ENCODE results near the gene IRF2BP2. TPM values are rescaled to one million over a fixed set of nuclear protein-coding genes. Genes with fewer than 3 reads are reported as not detected.

IRF2BP2 gene
- total and polyA plus RNA-seq, 7 experiments from 2014 or later: 28.7 to 413 (median 159) TPM

GRCh38 chr1:234621127-234621468 lies 11.1 kb upstream of the IRF2BP2 start:
- Mint-ChIP-seq H3K9me3 (no peaks in the 10 kb centered on the region), H3K36me3 (no peaks in the 10 kb centered on the region), H3K4me3 (no peak overlapping the region), H3K4me1 (peaks cover 4 to 21% (median 11%) of the 10 kb centered on the region in 7 donors), H3K27me3 (no peaks in the 10 kb centered on the region), H3K27ac (no peak overlapping the region)
- CTCF ChIA-PET: no interaction called here
- H3K36me3 ChIP-seq (ENCODE audit: control insufficient read depth in 2 of 3, insufficient read depth in 3 of 3, low read length in 3 of 3): no peaks in the 10 kb centered on the region
- no peak overlapping the region for H3K27ac ChIP-seq (ENCODE audit: low read depth, low read length)
- H3K4me1 ChIP-seq (ENCODE audit: control insufficient read depth in 2 of 2, insufficient read depth in 2 of 2, low read length in 2 of 2): no peaks in the 10 kb centered on the region
- H3K27me3 ChIP-seq (ENCODE audit: control insufficient read depth in 2 of 2, insufficient read depth in 2 of 2, low read length in 2 of 2): no peaks in the 10 kb centered on the region
- H3K4me3 ChIP-seq (ENCODE audit: low read length): no peak overlapping the region
- ATAC-seq: no peak
- intact Hi-C loops (cut with micrococcal nuclease): no loop called here
- POLR2A ChIA-PET: no interaction called here
- no peak for DNase-seq
- no peaks in the 10 kb centered on the region for H3K9me3 ChIP-seq (ENCODE audit: control insufficient read depth in 2 of 3, low read length in 3 of 3)

GRCh38 chr1:234620272-234621126 lies 10.5 kb upstream of the IRF2BP2 start:
- no peaks in the 10 kb centered on the region for H3K9me3 ChIP-seq (ENCODE audit: control insufficient read depth in 2 of 3, low read length in 3 of 3)
- Mint-ChIP-seq H3K27ac (peak overlapping the region in 2 of 9 donors; percentile 23 to 46), H3K4me1 (peaks cover 4 to 21% (median 11%) of the 10 kb centered on the region in 7 donors), H3K9me3 (no peaks in the 10 kb centered on the region), H3K27me3 (no peaks in the 10 kb centered on the region), H3K4me3 (no peak overlapping the region), H3K36me3 (no peaks in the 10 kb centered on the region)
- intact Hi-C loops (cut with micrococcal nuclease): no loop called here
- no peak for DNase-seq
- ChIA-PET CTCF (interaction anchor here (0.6 to 1.4 kb wide), 2 partner anchors 11 to 36 kb away, joined by 3 to 4 read pairs; no protein-coding TSS in a partner anchor), POLR2A (interaction anchor here (1.5 to 2.7 kb wide), 3 partner anchors 10 to 19 kb away, joined by 3 to 11 read pairs (median 7); partner anchors contain the start of gene IRF2BP2)
- H3K27ac ChIP-seq (ENCODE audit: low read depth, low read length): no peak overlapping the region
- H3K27me3 ChIP-seq (ENCODE audit: control insufficient read depth in 2 of 2, insufficient read depth in 2 of 2, low read length in 2 of 2): no peaks in the 10 kb centered on the region
- no peaks in the 10 kb centered on the region for H3K36me3 ChIP-seq (ENCODE audit: control insufficient read depth in 2 of 3, insufficient read depth in 3 of 3, low read length in 3 of 3)
- no peak overlapping the region for H3K4me3 ChIP-seq (ENCODE audit: low read length)
- no peaks in the 10 kb centered on the region for H3K4me1 ChIP-seq (ENCODE audit: control insufficient read depth in 2 of 2, insufficient read depth in 2 of 2, low read length in 2 of 2)
- no peak for ATAC-seq

DNA sequence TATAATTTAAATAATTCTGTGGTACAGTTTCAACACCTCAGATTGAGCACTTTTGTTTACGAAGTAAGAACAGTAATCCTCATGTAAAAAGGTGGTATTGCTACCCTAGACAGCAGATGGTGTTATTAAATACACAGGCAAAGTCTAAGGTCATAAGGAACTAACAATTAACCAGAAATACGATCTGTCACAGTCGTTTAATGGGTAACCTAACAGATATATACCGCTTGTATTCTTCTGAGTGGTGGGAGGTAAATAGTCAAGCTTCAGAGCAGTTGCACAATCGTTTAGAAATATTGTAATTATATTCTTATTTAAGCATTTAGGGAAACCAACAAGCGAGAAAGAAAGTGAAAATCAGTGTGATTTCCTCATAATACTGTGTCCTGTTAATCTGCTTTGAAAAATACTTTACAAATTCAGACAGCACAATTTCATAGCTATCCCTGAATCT lies 9.8 kb upstream of the IRF2BP2 start:
- Mint-ChIP-seq H3K36me3 (no peaks in the 10 kb centered on the region), H3K9me3 (no peaks in the 10 kb centered on the region), H3K27me3 (no peaks in the 10 kb centered on the region), H3K4me3 (no peak overlapping the region), H3K27ac (peak overlapping the region in 2 of 9 donors; percentile 23 to 46), H3K4me1 (peaks cover 4 to 21% (median 11%) of the 10 kb centered on the region in 7 donors)
- ChIA-PET CTCF (interaction anchor here (0.6 to 1.4 kb wide), 2 partner anchors 12 to 36 kb away, joined by 3 to 4 read pairs; no protein-coding TSS in a partner anchor), POLR2A (interaction anchor here (0.6 to 2.7 kb wide), 5 partner anchors 9 to 18 kb away, joined by 3 to 11 read pairs (median 3); partner anchors contain the start of gene IRF2BP2)
- Histone ChIP-seq H3K27me3 (ENCODE audit: control insufficient read depth in 2 of 2, insufficient read depth in 2 of 2, low read length in 2 of 2) (no peaks in the 10 kb centered on the region), H3K36me3 (ENCODE audit: control insufficient read depth in 2 of 3, insufficient read depth in 3 of 3, low read length in 3 of 3) (no peaks in the 10 kb centered on the region), H3K4me3 (ENCODE audit: low read length) (no peak overlapping the region), H3K27ac (ENCODE audit: low read depth, low read length) (no peak overlapping the region), H3K9me3 (ENCODE audit: control insufficient read depth in 2 of 3, low read length in 3 of 3) (no peaks in the 10 kb centered on the region), H3K4me1 (ENCODE audit: control insufficient read depth in 2 of 2, insufficient read depth in 2 of 2, low read length in 2 of 2) (no peaks in the 10 kb centered on the region)
- DNase-seq: no peak
- ATAC-seq: no peak
- intact Hi-C loops (cut with micrococcal nuclease): no loop called here

GRCh38 chr1:234619071-234619480 lies 9.1 kb upstream of the IRF2BP2 start:
- DNase-seq (no peak), ATAC-seq (no peak)
- no peaks in the 10 kb centered on the region for H3K27me3 Mint-ChIP-seq
- Histone ChIP-seq H3K4me1 (ENCODE audit: control insufficient read depth in 2 of 2, insufficient read depth in 2 of 2, low read length in 2 of 2) (peaks cover 0 to 3% of the 10 kb centered on the region in 2 donors), H3K9me3 (ENCODE audit: control insufficient read depth in 2 of 3, low read length in 3 of 3) (no peaks in the 10 kb centered on the region), H3K27me3 (ENCODE audit: control insufficient read depth in 2 of 2, insufficient read depth in 2 of 2, low read length in 2 of 2) (no peaks in the 10 kb centered on the region), H3K36me3 (ENCODE audit: control insufficient read depth in 2 of 3, insufficient read depth in 3 of 3, low read length in 3 of 3) (no peaks in the 10 kb centered on the region), H3K4me3 (ENCODE audit: low read length) (no peak overlapping the region), H3K27ac (ENCODE audit: low read depth, low read length) (no peak overlapping the region)
- H3K9me3 Mint-ChIP-seq: no peaks in the 10 kb centered on the region
- intact Hi-C loops (cut with micrococcal nuclease): no loop called here
- CTCF ChIA-PET: interaction anchor here (1.4 kb wide), 1 partner anchor 13 kb away, joined by 4 read pairs; no protein-coding TSS in a partner anchor
- no peak overlapping the region for H3K4me3 Mint-ChIP-seq
- no peaks in the 10 kb centered on the region for H3K36me3 Mint-ChIP-seq
- H3K27ac Mint-ChIP-seq: peak overlapping the region in 2 of 9 donors; percentile 29 to 66
- peaks cover 5 to 23% (median 14%) of the 10 kb centered on the region in 7 donors for H3K4me1 Mint-ChIP-seq
- POLR2A ChIA-PET: interaction anchor here (0.6 to 2.7 kb wide), 3 partner anchors 8 to 15 kb away, joined by 3 to 11 read pairs (median 7); partner anchors contain the start of gene IRF2BP2

- Histone ChIP-seq H3K36me3 (ENCODE audit: control insufficient read depth in 2 of 3, insufficient read depth in 3 of 3, low read length in 3 of 3) (no peaks in the 10 kb centered on the region), H3K4me3 (ENCODE audit: low read length) (no peak overlapping the region), H3K4me1 (ENCODE audit: control insufficient read depth in 2 of 2, insufficient read depth in 2 of 2, low read length in 2 of 2) (peaks cover 0 to 7% of the 10 kb centered on the region in 2 donors), H3K27me3 (ENCODE audit: control insufficient read depth in 2 of 2, insufficient read depth in 2 of 2, low read length in 2 of 2) (no peaks in the 10 kb centered on the region), H3K9me3 (ENCODE audit: control insufficient read depth in 2 of 3, low read length in 3 of 3) (no peaks in the 10 kb centered on the region), H3K27ac (ENCODE audit: low read depth, low read length) (no peak overlapping the region)
- no peaks in the 10 kb centered on the region for H3K27me3 Mint-ChIP-seq
- POLR2A ChIA-PET: interaction anchor here (2.2 to 2.7 kb wide), 2 partner anchors 8 to 14 kb away, joined by 7 to 11 read pairs; partner anchors contain the start of gene IRF2BP2
- H3K4me3 Mint-ChIP-seq: no peak overlapping the region
- H3K9me3 Mint-ChIP-seq: no peaks in the 10 kb centered on the region
- peaks cover 9 to 27% (median 17%) of the 10 kb centered on the region in 7 donors for H3K4me1 Mint-ChIP-seq
- no peaks in the 10 kb centered on the region for H3K36me3 Mint-ChIP-seq
- ATAC-seq (no peak), DNase-seq (no peak)
- intact Hi-C loops (cut with micrococcal nuclease): no loop called here
- CTCF ChIA-PET: no interaction called here
- no peak overlapping the region for H3K27ac Mint-ChIP-seq
Observed at GRCh38 chr1:234618737-234619049, 8.7 kb upstream of the IRF2BP2 start.

DNA sequence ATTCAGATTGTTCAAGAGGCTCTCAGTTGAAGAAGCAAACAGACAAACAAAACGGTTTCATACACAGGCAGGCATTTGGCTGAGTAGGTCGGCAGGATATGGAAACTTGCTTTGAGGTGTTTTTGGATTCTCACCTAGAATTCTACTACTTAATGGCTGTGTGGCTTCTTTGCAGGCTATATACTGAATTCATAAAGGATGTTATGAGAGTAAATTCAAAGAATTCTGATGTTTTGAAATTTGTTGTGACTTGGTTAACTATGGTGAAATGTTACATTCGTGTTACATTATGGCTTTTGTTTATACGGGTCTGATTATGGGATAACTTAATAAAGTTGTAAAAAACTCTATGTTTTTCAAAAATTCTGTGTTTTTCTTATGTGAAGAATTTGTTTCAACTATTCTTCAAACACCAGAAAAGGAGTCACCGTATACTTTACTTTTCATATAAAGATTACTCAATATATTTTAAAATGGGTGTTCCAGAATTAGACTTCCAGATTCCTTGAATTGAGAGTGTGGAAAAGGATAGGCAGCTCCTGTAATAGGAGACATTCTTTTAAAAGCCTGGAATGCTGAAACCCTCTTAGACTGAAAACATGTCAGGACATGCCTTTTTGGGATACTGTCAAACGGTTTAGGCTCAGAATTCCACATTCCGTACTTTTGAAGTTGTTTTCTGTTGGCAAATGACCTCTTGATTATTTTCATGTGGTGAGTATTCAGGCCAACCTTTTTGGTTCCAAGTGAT lies 8.2 kb upstream of the IRF2BP2 start:
- Histone ChIP-seq H3K27me3 (ENCODE audit: control insufficient read depth in 2 of 2, insufficient read depth in 2 of 2, low read length in 2 of 2) (no peaks in the 10 kb centered on the region), H3K4me1 (ENCODE audit: control insufficient read depth in 2 of 2, insufficient read depth in 2 of 2, low read length in 2 of 2) (peaks cover 5 to 12% of the 10 kb centered on the region in 2 donors), H3K36me3 (ENCODE audit: control insufficient read depth in 2 of 3, insufficient read depth in 3 of 3, low read length in 3 of 3) (no peaks in the 10 kb centered on the region), H3K27ac (ENCODE audit: low read depth, low read length) (no peak overlapping the region), H3K4me3 (ENCODE audit: low read length) (no peak overlapping the region), H3K9me3 (ENCODE audit: control insufficient read depth in 2 of 3, low read length in 3 of 3) (no peaks in the 10 kb centered on the region)
- ChIA-PET POLR2A (interaction anchor here (2.7 kb wide), 1 partner anchor 14 kb away, joined by 7 read pairs; no protein-coding TSS in a partner anchor), CTCF (interaction anchor here (0.7 kb wide), 1 partner anchor 131 kb away, joined by 3 read pairs; no protein-coding TSS in a partner anchor)
- Mint-ChIP-seq H3K9me3 (no peaks in the 10 kb centered on the region), H3K36me3 (no peaks in the 10 kb centered on the region), H3K27ac (no peak overlapping the region), H3K4me1 (peaks cover 10 to 32% (median 23%) of the 10 kb centered on the region in 7 donors), H3K27me3 (no peaks in the 10 kb centered on the region), H3K4me3 (no peak overlapping the region)
- intact Hi-C loops (cut with micrococcal nuclease): no loop called here
- ATAC-seq: no peak
- no peak for DNase-seq

All from naive thymus-derived CD4-positive, alpha-beta T cell (primary cell).